Subcutaneous abdominal adipose tissue (tissue), 5 donors: ENCODE data around the gene RPS4Y2.

Experiments used
- H3K27ac ChIP-seq: one replicate; pipeline ENCODE4 v1.7.0; 2013; ENCODE audit warnings: low read depth, mild to moderate bottlenecking, inconsistent platforms, low read length, moderate library complexity
- H3K27me3 ChIP-seq, 5 donors: one replicate each; pipeline ENCODE4 v1.7.0; 2013; ENCODE audit warnings: low read length in 5 of 5, inconsistent platforms in 1 of 5; ENCODE audit not compliant: control insufficient read depth in 5 of 5, insufficient read depth in 4 of 5
- H3K36me3 ChIP-seq, 5 donors: one replicate each; pipeline ENCODE4 v1.7.0; 2013; ENCODE audit warnings: low read length in 5 of 5; ENCODE audit not compliant: control insufficient read depth in 5 of 5, insufficient read depth in 5 of 5
- H3K4me1 ChIP-seq, 5 donors: one replicate each; pipeline ENCODE4 v1.7.0; 2013; ENCODE audit warnings: low read length in 5 of 5, mild to moderate bottlenecking in 3 of 5, moderate library complexity in 1 of 5; ENCODE audit not compliant: control insufficient read depth in 5 of 5, insufficient read depth in 5 of 5
- H3K4me3 ChIP-seq, 5 donors: one replicate each; pipeline ENCODE4 v1.7.0; 2013; ENCODE audit warnings: low read length in 5 of 5, low read depth in 1 of 5
- H3K9ac ChIP-seq, 5 donors: one replicate each; pipeline ENCODE4 v1.7.0; 2013; ENCODE audit warnings: low read length in 5 of 5, mild to moderate bottlenecking in 4 of 5, moderate library complexity in 3 of 5
- H3K9me3 ChIP-seq, 5 donors: one replicate each; pipeline ENCODE4 v1.7.0; 2013; ENCODE audit warnings: low read length in 5 of 5; ENCODE audit not compliant: control insufficient read depth in 5 of 5
- donor health status: healthy.
- donor health status: healthy.
- donor health status: healthy.
- donor health status: healthy.
- donor health status: healthy.

The RPS4Y2 gene

DNA sequence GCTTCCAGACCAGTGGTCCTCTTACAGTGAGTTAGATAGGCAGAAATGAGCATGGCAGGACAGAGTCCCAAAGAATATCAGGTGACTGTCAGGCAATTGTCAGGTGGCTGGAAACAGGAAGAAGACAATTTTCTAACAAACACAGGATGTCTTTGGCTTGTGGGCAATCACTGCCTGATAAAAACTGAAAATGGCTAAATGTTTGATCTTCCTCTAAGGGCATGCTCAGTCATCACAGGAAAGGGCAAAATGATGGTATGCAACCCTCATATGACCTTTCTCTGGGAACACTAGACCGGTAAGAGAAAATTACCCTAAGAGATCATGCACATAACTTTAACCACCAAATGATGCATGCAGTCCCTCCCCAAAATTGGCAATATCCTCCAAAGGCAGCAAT, 57.6 kb downstream of the RPS4Y2 start:
- Histone ChIP-seq H3K9ac (no peak overlapping the region), H3K9me3 (no peaks in the 10 kb centered on the region), H3K36me3 (no peaks in the 10 kb centered on the region), H3K4me1 (no peaks in the 10 kb centered on the region), H3K4me3 (no peak overlapping the region), H3K27me3 (no peaks in the 10 kb centered on the region), H3K27ac (no peak overlapping the region)

DNA sequence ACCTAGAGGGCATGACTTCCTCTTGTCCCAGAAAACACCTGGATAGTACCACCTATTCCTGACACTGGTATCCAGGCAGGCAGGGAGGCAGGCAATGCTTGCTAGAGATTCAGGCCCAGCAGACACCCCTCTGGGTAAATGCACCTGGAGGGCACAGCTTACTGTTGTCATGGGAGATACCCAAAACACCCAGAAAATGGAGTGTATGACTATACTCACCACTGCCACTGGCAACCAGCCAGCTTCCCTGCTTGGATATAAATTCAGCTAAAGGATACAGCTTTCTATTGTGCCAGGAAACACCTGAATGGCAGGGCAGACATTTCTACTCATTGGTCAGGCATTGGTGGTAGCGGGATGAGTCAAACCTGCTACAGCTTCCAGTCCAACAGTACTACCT, 58.9 kb downstream of the RPS4Y2 start:
- H3K4me1 ChIP-seq, result no peaks in the 10 kb centered on the region
- no peak overlapping the region for H3K27ac ChIP-seq
- no peak overlapping the region for H3K9ac ChIP-seq
- no peaks in the 10 kb centered on the region for H3K27me3 ChIP-seq
- H3K4me3 ChIP-seq, result no peak overlapping the region
- no peaks in the 10 kb centered on the region for H3K9me3 ChIP-seq
- H3K36me3 ChIP-seq, result no peaks in the 10 kb centered on the region

DNA sequence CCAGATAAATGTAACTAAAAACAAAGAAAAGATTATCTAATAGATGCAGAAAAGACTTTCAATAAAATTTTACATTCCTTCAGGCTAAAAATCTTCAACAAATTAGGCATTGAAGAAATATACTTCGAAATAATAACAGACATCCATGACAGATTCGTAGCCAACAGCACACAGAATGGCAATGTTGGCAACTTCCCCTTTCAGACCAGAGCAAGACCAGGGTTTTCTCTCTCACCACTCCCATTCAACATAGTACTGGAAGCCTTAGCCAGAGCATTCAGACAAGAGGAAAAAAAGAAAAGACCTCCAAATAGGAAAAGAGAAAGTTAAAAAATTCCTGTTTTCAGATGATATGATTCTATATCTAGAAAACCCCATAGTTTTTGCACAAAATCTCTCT, 61.2 kb downstream of the RPS4Y2 start:
- no peaks in the 10 kb centered on the region for H3K4me1 ChIP-seq
- H3K9me3 ChIP-seq, result no peaks in the 10 kb centered on the region
- H3K9ac ChIP-seq, result no peak overlapping the region
- no peak overlapping the region for H3K4me3 ChIP-seq
- H3K27ac ChIP-seq, result no peak overlapping the region
- H3K36me3 ChIP-seq, result no peaks in the 10 kb centered on the region
- H3K27me3 ChIP-seq, result no peaks in the 10 kb centered on the region
